T follicular helper cell (primary cell): ENCODE measurements around the gene ZNF148.

Experiments used
- DNase-seq: peaks from one replicate; pipeline ENCODE4 v3.0.0-alpha.2; 2020; ENCODE audit warnings: low read depth

Gene ZNF148

DNA sequence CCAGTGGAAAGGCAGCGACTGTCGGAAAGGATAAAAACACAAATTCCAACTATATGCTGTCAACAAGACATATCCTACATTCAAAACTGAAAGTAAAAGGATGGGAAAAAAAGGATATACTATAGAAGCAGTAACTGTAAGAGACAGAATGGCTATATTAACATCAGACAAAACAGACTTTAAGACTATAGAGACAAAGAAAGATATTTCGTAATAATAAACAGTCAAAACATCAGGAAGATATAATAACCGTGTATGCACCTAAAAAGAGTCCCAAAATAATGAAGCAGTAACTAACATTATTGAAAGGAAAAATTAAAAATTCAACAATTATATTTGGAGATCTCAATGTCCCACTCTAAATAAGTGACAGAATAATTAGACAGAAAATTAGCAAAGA lies 48.2 kb downstream of the ZNF148 start:
- no peak for DNase-seq

GRCh38 chr3:125325746-125326145 lies 49.4 kb downstream of the ZNF148 start:
- no peak for DNase-seq

- no peak for DNase-seq
These were observed 50.8 kb downstream of the ZNF148 start for GRCh38 chr3:125324341-125324740.

DNA sequence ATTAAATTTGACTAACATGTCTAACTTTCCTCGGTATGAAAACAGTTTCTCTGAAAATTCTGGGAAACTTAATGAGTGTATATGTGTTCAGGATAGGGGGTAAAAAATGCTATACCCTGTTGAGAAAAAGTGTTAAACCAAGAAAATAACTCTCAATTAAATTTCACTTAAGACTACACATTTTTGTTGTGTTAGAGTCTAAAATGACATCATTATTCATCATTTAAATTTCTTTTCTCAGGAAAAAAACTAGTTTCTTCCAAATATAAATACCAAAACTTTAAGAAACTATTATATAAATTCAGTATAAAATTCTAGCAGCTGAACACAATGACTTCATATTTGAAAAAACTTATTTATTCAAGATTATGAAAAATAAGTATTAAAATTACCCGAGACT lies 52.2 kb downstream of the ZNF148 start:
- DNase-seq, result no peak

- no peak for DNase-seq
These were observed 53.0 kb downstream of the ZNF148 start for GRCh38 chr3:125322166-125322565.

- no peak for DNase-seq
These were observed 55.4 kb downstream of the ZNF148 start for GRCh38 chr3:125319765-125320164.

DNA sequence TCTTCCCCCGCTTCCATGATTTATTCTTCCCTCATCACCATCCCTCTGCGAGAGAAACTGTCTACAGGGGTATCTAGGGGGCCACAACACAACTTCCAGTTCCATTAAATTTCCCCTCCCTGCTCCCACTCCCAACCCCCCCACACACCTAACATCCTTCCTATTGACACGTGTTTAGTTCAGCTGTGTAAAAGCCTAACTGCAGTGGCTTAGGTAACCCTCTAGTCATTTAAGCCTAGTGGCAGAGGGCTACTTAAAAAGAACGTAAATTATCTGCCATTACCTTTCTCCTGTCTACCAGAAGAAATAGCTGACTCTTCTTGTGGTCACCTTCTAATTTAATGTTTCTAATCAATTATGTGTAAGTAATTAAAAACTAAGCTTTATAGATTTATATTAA lies 56.3 kb downstream of the ZNF148 start:
- no peak for DNase-seq

GRCh38 chr3:125318167-125318865 lies 56.8 kb downstream of the ZNF148 start:
- no peak for DNase-seq

DNA sequence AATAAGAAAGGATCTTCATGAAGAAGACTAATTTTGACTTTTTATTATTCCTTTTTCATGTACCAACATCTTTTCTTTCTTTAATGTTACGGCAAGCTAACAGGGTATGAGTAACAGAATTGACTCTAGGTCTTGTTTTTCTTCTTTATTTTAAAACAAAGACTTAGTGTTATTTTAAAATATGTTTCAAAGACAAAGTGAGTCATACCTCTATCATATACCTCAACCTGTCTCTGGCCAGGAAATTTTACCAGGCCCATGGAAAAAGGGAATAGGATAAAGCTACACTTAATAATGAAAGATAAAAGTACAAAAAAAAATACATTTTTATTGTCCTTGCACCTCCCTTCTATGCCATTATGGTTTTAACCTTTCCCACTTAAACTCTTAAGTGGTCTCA lies 57.4 kb downstream of the ZNF148 start:
- DNase-seq, result no peak

DNA sequence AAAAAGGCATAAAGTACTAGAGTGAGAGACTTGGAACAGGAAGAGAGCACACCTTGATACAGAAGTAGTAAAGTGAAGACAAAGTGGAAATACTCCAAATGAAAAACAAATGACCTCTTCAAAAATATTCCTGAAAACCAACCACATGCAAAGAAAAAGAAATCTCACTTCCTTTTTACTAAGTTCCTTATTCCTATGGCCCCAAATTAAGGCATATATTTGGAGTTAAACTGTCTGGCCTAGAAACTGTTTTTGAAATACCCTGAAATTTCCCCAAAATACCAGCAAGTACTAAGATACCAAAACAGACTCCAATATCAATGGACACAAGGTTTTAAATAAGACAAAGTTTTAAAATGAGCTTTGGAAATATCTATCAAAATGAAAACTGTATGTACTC lies 58.2 kb downstream of the ZNF148 start:
- DNase-seq, result no peak

DNA sequence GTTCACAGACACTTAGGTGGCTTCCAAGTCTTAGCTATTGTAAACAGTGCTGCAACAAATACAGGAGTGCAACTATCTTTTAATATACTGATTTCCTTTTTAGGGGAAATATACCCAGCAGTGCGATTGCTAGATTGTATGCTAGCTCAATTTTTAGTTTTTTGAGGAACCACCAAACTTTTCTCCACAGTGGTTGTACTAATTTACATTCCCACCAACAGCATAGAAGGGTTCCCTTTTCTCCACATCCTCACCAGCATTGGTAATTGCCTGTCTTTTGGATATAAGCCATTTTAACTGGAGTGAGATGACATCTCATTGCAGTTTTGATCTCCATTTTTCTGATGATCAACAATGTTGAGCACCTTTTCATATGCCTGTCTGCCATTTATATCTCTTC lies 58.9 kb downstream of the ZNF148 start:
- DNase-seq, result no peak

DNA sequence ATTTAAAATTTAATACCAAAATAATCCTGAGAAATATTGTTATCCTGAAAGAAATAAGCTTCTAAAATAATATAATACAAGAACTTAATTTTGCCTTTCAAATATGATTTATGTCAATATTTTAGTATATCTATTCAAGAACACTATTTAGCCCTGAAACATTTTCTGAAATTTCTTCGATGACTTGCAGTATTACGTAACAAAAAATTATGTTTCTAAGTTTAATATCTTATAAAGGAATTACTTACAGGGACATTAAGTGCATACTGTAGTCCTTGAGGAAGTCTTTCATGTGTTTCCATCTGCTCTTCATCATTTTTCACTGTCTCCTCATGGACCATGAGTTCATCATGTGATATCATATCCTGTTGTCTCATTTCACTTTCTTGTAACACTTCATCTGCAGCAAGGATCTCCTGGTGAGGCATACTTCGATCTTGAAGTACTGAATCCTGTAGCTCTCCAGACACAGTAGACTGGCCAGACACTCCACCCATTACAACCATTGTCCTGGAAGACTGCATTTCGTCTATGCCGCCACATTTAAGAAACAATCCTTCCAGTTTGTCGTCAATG lies 62.0 kb downstream of the ZNF148 start:
- DNase-seq, result no peak

GRCh38 chr3:125310623-125311081 lies 64.5 kb downstream of the ZNF148 start:
- DNase-seq, result peak; percentile 9

DNA sequence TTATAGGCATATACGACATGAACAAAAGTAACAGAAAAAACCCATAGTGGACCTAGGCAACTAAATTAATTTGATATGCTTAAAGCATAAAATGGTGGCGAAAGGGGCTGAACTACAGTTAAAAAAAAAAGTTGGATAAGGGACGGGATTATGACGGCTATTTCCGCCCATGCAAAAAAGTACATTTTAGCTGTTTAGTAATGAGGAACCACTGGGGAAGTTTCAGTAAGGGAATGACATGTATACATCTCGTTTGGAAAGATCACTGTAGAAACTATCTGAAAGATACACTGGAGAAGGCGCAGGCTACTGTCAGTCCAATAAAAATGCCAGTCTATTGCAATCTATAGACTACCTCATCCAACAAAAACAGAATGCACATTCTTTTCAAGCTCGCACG lies 65.6 kb downstream of the ZNF148 start:
- DNase-seq, result no peak

DNA sequence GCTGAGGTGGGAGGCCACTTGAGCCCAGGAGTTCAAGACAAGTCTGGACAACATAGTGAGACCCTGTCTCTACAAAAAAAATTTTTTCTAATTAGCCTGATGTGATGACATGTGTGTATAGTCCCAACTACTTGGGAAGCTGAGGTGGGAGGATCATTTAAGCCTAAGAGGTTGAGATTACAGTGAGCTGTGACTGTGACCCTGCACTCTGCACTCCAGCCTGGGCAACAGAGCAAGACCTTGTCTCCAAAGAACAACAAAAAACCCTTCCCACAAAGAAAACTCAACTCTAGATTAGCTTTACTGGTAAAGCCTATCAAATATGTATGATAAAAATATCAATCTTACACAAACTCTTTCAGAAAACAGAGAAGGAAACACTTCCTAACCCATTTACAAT lies 68.5 kb downstream of the ZNF148 start:
- no peak for DNase-seq

- no peak for DNase-seq
These were observed 72.2 kb downstream of the ZNF148 start for GRCh38 chr3:125302932-125303331.

- no peak for DNase-seq
These were observed 74.7 kb downstream of the ZNF148 start for GRCh38 chr3:125300416-125300815.

- DNase-seq, result no peak
These were observed 80.7 kb downstream of the ZNF148 start for GRCh38 chr3:125294411-125294810.

DNA sequence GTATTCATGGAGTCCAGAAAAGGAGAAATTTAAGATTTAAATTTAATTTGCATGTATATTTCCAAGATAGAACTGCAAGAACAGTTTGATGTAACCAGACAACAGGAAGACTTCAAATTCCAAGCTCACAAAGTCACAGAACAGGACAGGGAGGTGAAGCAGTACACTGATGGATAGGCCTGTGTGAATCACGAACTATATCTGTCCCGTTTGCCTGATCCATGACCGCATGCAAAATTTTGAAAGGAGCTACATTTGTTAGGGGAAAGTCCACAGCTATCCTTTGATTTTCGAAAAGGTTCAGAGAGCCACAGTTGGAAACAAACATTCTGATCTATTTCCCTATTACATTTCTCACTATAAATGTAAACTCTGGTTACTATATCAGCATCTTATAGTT lies 83.1 kb downstream of the ZNF148 start:
- no peak for DNase-seq

DNA sequence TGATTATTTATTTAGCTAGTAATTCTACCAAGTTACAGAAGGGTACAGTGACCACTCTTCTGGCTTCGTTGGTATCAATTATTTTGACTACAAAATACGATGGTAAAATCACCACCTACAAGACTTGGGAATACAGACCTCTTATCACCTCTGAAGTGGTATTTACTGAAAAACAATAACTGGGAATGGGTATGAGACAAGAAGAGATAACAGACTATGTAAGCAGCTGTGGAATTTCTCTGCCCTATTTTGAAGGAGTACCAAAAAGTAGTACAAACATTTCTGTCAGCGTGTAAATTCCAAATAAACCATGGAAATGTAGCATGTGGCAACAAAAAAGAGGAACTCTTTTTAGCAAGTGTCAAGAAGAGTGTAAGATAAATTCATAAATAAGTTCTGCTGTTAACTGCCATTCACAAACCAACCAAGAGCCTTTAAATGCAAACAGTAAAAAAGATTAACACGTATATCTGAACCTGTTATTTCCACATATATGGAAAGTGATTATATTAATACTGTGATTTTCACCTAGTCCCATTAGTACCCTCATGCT lies 85.6 kb downstream of the ZNF148 start:
- DNase-seq, result no peak

GRCh38 chr3:125287248-125287647 lies 87.9 kb downstream of the ZNF148 start:
- DNase-seq, result no peak

DNA sequence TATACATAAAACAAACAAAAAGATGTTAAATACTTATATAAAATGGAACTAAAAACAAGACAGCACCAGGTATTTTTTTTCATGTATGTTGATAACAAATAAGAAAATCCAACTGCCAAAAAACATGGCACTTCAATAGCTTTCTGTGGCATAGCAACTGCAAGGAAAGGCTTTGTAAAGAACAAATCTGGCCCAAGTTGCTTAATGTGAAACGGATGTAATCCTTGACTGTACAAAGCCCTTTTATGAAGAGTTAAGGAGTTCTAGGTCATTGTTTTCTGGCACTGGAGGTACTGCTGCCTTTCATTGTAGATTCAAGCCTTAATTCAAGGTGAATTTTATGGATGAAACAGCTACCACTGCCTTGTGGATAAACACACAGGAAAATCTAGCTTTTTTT lies 93.7 kb downstream of the ZNF148 start:
- no peak for DNase-seq

DNA sequence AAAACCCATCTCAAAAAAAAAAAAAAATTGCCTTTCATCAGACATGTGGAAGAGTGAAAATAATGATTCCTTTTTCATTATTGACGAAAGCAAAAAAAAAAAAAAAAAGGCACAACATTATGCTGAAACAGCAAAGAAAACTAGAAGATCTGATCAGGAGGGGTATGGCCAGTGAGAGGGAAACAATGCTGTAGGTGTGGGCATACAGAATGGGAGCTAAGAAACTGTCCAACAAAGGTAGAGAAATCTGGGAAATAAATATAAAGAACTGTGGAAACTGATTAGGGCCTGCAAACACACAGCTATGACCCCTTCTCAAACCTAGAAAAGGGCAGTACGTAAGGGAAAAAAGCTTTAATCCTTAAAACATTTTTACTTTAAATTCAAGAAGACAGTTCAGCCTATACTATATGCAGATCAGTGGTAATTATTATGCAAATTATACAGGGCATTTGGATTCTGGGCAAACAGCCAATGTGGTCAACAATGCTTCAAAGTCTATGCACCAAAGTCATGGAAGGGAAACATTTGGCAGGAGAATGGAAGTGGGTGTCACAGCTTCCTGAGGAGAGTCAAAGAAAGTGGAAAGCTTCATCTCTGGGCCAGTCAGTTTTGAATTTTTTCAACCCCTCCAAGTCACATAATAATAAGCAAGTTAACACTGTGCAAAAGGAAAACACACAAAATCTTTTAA lies 94.3 kb downstream of the ZNF148 start:
- DNase-seq, result no peak
